ENCODE measurements around the gene SH2D7.

SH2D7 gene

DNA sequence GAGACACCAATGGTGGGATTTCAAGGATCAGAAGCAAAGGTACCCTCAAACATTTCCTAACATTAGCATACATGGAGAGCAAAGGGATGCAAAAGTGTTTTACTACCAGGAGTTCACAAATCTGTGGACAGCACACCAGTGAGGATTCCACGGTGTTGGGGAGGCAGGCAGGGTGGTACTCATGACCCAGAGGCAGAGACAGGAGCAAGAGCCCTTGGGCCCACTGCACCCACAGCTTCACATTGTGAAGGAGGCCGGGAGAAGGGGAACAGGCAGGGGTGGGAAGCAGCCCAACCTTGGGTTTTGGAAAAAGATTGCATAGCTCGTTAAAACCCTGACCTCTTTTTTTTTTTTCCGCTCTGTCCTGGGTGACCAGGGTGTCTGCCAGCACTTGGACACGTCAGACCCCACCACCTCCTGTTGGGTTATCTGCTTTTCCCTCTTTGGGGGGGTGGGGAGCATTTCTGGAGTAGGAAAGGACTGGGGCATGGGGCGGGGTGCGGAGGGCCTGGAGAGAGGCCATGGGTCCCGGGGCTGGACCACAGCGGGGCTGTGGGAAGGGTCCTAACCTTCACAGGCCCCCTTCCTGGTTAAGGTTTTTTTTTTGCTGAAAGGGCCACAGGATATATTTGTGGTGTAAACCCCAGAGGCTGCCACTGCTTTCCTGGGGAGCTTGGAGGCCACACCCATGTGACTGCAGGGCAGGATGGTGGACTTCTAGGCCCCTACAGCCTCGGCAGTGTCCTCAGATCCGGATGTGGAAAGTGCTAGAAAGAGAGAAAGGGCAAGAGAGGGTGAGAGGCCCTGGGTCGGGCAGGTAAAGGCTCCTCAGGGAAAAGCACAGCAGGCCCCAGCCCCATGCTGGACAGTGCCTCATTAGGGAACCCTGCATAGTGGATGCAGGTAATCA, 12.5 kb downstream of the SH2D7 start:
- no peak for DNase-seq (ENCODE audit: low read depth)

DNA sequence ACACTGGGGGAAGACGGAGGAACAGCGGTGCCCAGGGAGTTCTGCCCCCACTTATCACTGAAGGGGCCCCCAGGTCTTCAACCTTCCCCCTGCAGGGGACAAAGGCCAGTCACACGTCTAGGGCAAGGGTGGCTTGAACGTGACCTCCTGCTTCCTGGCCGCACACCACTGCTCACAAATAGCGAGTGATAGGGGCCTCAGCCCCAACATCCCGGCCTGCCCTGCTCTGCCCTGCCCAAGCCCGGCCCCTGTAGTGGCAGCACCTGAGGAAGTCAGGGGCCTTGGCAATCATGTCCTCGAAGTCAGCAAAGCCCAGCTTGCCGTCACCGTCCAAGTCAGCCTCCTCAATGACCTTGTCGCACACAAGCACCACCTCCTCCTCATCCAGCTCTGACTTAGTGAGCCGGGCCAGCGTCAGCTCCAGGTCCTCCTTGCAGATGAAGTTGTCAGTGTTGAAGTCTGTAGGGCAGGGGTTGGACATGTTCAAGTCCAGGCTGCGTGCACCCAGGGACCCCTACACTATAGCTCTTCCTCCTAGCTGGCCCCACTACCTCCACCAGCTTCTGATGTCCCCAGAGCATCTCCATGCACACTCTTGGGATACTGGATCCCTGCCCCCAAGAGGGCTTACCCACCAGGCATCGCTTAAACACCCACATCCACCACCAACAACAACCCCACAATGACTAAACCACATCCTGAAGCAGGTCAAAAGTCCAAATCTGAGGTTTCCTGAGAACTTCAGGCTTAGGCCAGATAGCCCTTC, 13.3 kb downstream of the SH2D7 start:
- DNase-seq (ENCODE audit: low read depth): no peak

DNA sequence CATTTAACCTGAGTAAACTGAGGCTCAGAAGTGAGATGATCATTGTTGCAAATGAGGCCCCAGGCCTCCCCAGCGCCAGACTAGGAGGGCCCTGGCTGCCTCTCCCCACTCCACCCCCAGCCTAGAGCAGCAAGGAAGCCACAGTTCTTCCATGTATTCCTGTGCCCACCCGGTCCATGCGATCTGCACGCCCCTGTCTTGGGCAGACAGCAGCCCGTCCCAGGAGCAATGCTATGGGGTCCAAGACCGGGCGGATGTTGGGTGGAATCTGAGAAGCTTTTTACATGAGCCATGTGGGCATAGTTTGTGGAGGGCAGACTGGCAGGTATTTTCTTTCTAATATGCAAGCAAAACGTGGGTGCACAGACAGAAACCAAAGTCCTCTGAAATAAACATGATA, 15.1 kb downstream of the SH2D7 start:
- no peak for DNase-seq (ENCODE audit: low read depth)

DNA sequence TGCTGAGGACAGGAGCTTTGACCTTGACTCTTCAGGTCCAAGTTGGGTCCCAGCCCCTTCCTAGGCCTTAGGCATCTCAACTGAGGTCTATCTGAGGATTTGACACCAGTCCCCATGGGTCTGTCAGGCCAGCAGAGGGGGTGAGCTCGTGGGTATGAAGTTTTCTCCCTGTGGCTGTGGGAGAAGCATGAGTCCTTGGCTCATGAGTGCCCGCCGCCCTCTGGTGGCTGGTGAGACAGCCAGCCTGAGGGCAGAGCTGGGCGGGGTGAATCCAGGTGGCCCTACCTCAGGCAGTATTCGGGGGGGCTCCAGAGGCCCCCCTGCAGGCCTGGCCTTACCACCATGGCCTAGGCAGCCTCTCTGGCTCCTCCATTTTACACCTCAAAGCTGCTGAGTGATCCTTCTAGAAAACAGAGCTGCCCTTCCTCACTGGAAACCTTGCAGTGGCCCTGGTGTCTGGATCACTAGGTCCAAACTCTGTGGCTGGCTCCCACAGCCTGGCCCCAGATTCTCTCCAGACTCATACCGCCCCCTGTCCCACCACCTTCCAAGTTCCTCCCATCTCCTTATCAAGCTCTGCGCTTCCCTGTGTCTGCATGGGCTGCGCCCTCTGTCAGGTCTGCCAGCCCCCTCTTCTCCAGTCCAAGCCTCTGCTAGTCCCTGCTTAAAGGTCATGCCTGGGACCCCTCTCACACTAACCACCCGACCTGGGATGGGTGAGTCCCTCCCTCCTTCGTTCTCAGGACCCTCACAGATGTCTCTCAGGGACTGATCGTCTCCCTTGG, 16.1 kb downstream of the SH2D7 start:
- peak; percentile 66 for DNase-seq (ENCODE audit: low read depth)

DNA sequence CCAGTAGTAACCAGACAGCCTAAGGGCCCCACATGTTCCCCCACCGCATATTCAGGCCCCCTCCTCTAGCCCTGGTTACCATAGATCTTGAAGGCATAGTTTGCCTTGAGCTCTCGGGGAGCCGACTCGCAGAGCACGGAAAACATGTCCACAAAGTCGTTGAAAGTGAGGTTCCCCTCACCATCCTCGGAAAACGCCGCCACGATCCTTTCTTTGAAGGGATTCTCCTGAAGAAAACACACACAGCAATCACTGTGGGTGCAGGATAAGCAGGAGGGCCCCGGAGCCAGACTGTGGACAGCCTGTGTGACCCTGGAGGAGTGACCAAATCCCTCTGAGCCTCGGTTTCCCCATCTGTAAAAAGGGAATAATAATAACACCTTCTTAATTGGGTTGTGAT, 16.8 kb downstream of the SH2D7 start:
- no peak for DNase-seq (ENCODE audit: low read depth)

DNA sequence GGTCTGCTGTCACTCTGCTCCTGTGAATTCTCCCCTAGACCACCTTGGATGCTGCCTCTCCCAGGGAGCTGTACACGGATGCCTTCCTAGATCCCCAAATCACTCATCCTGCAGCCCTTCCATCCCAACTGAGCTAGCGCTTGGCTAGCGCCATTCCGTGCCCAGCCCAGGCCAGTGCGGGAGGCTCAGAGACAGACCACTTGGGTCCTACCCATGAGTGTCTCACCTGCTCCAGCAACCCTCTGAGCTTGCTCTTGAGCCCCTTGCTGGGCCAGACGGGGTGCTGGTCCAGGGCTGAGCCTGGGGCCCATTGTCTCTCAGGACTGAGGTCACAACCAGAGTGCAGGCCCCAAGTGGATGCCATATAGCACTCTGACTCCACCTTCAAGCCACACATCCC, 17.7 kb downstream of the SH2D7 start:
- DNase-seq (ENCODE audit: low read depth): no peak

DNA sequence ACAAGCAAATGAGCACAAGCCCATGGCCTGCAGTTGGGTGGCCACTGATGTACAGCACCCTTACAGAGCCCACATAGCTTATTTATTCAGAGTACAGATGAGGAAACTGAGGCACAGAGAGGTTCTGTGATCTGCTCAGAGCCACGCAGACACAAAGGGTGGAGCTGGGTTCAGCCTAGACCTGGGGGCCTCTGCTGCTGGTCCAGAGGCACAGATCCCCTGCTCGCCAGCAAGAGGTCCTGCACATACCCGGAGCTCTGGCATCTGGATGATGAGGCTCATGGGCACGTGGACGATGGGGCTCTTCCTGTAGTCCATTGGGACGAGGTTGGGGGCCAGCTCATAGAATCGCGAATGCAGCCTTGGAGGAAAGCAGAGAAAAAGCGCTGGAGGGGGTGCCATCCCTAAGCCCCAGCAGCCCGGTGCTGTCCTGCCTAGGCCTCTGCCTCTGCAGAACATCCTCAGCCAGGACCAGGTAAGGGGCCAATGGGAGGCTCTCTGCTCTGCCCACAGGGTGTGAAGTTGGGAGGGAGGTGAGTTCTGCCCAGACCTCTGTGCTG, 18.6 kb downstream of the SH2D7 start:
- DNase-seq (ENCODE audit: low read depth): no peak

DNA sequence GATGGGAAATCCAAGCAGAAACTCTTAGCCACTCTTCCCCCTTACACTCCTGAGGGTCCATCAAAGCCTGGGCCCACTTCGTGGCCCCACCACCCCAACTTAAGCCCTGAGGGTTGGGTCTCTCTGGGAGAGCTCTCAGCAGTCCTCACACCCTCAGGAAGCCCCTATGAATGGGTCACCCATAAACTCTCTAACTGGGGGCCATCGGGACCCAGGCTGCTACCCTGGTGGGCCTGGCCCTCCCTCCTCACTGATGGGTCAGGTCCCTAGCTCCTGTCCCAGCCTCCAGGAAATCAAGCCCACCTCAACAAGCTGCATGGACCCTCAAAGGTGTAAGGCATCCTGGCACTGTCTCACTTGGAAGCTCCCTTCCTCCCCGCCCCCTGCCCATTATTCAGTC, 19.4 kb downstream of the SH2D7 start:
- DNase-seq (ENCODE audit: low read depth): no peak

DNA sequence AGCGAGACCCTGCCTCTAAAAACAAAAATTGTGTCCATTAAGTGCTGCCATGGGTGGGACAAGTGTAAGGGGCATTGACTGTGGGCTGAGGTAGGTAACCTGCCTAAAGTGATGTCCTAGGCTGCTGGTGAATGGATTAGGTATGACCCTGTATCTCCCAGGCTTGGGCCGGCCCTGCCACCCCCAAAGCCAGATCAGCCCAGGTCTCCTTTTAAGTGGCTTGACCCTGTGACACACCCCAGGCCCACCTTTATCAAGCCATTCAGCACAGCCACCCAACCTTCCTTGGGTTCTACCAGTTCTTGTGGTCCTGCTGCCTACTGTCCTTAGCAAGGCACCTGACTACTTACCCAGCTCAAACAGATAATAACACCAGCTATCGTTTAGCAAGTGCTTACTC, 20.2 kb downstream of the SH2D7 start:
- no peak for DNase-seq (ENCODE audit: low read depth)

DNA sequence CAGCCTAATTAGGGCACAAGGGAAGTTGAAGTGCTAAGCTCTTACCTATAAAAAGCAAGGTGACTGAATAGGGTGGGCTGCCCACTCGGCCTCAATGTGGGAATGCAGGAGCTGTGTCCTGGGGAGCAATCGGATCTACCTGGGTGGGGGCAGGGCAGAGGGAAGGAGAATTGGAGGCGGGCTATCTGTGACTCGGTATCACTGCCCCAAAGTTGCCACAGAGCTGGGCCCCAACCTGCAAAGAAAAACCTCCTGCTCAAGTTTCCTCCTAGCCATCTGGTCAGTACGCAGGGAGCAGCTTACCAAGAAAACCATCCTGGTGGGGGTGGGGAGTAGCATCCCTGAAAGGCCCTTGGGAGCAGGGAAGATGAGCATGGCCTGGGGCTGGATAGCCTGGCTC, 28.2 kb downstream of the SH2D7 start:
- no peak for DNase-seq (ENCODE audit: low read depth)

DNA sequence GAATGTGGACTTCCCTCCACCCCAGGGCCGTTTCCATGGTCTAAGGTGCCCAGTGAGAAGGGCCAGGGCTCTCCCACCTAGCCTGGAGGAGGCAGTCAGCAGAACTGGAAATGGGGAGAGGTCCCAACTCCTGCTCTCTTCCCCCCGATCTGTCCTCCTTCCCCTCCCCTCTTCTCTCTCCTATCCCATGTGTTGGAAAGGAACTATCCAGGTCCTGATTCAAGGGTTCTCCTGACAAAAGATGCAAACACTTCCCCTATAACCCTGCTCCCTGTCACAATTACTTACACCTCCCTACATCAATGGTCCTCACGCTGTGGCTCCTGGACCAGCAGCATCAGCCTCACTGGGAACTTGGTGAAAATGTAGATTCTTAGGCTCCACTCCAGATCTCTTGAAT, 32.9 kb downstream of the SH2D7 start:
- no peak for DNase-seq (ENCODE audit: low read depth)

DNA sequence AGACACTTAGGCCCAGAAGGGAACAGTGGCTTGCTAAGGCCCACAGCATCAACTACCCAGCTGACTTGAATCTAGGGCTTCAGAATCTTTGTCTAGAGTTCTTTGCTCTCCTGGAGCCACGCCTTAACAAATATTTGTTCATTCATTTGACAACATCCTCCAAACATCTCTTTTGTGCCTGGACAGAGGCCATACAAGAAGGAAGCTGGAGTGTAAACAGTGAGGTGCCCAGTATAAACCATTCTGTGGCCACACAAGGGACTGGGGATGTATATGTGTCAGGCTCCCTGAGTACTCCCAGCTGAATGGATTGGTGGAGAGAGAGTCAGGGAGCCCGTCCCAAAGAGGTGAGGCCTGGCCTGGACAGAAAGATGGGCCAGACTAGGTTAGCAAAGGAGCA, 35.5 kb downstream of the SH2D7 start:
- no peak for DNase-seq (ENCODE audit: low read depth)

DNA sequence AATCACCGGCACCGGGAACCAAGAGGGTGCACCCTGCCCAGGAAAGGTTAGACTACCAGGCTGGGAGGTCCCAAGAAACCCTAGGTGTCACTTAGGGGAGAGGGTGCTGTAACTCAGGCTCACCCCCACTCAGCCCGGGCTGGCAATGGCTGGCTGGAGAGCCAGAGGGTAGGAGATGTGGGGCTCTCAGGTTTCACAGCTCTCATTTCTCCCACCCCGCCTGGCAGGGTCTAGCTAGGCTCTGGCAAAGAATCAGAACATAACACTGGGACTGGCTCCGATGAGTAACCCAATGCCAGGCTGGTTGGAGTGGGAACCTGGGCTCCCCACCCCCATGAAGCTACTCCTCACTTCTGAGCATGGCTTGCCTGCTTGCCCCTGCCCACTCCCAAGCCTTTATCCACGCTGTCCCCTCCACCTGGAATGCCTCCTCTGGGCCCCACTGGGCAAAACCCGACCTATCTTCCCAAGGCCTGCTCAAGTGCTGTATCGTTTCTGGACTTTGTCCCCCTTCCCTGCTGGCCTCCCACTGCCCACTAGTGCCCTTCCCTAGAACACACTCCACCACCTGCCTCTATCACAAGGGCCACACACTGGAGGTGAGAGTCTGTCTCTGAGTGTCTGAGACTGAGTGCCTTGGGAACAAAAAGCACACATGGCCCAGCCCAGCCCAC, 36.9 kb downstream of the SH2D7 start:
- no peak for DNase-seq (ENCODE audit: low read depth)

DNA sequence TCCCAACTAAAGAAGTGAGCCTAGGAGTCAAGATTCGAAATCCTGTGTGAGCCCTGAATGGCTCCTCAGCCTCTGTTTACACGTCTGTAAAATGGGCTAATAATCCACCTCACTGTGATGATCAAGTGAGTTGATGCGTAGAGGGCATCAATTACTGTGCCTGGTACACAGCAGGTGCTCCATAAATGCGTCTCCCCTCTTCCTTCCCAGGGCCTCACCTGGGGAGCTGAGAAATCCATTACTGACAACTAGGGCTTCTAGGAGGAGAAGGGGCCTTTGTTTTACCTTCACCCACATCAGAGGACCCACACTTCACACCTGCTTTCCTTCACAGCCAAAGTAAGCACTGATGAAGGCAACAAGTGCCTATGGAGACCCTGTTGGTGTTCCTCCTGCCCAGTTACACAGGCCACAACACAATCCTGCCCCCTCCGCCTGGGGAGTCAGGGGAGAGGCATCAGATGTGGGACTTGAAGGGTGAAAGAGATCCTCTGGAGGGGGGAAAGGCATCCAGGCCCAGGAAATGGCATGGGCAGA, 37.5 kb downstream of the SH2D7 start:
- no peak for DNase-seq (ENCODE audit: low read depth)

DNA sequence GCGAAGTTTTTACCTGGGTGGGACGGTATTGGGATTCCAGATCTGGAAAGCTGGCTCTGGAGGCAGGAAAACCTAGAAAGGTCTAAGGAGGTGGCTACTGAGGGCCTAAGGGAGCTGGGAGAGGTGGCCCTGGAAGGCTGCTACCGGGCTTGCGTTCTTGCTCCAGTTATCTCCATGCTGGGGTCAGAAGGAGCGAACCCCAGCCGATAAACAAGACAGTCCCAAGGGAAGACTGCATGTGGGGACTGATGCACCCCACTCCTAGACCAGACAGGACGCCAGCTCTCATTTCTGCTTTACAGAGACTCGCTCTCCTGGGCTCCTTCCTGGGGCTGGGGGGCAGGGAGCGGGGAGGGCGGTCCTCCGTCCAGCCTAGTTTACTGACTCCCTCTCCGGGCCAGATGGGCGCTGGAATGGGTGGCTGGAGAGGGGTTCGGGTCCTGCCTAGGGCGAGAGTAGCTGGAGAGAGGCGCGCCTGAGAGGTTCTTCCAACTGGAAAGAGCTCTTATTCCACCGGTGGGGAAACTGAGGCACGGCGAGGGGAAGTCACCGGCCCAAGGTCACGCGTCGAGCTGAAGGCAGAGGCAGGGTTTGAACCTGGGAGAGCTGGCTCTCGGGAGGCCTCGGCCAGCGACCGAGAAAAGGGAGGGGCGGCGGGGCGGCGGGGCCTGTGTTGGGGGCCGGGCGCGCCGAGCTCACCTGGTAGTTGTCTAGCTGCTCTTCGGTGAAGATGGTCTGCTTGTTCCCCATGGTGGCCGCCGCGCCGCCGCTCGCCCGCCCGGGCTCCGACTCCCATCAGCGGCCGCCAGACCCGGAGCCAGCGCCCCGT, 38.3 kb downstream of the SH2D7 start:
- no peak for DNase-seq (ENCODE audit: low read depth)

DNA sequence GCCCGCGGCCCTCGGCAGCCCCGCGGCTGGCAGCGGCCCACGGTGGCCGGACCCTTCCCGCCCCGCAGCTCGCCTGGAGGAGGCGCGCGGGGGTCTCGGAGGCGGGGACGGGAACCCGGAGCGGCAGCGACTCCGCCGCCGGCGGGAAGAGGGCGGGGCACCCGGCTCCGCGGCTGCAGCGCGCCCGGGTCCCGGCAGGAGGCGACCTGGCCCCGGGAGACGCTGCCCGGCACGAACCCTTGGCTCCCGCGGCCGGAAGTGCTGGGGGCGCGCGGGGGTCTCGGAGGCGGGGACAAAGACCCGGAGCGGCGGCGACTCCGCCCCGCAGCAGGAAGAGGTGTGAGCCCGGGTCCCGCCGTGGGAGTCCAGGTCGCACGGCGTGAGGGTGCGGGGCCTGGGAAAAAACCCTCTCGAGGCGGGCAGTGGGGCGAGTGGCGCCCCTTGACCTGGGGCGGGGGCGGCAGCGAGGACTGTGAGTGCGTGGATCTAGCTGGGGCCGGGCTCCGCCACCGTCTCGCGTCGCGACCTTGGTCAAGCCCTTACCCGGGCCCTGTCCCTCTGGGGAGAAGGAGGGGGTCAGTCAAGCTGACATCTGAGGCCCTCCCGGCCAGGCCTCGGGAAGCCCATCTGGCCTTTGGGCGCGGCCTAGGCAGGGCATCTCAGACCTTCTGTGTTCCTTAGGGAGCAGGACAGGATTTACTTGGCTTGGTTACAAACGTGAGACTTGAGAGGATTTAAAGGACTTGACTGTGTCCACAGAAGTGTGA, 39.1 kb downstream of the SH2D7 start, which contains the start of gene CIB2:
CIB2 (minus strand) TSS at position 151 of the 767 bp plus-strand sequence. CDS start 230 bp downstream, outside the sequence.
- DNase-seq (ENCODE audit: low read depth): peak; percentile 38

DNA sequence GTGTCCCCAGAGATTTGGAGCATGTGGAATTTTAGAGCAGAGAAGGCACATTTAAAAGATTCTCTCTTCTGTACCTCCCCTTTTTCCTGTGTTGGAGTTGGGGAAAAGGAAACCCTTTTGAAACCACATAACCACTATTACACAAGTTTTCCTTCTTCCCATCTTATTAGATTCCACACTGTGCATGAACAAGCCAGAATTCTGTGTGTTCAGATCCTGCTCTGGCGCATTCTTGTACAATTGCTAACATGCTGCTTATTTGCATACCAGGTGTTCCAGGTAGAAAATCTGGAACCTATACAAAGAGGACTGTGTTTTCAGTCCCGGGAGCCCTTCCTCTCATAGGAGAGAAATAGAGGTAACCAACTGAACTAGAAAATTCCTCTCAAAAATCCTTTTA, 41.4 kb downstream of the SH2D7 start:
- no peak for DNase-seq (ENCODE audit: low read depth)

DNA sequence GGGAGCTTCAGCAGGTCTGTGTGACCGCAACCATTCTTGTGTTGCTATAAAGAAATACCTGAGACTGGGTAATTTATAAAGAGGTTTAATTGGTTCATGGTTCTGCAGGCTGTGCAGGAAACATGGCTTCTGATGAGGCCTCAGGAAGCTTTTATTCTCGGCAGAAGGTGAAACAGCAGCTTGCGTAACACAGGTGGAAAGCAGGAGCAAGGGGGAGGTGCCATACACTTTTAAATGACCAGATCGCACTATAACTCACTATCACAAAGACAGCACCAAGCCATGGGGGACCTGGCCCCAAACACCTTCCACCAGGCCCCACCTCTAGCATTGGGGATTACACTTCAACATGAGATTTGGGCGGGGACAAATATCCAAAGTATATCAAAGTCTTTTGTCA, 47.2 kb downstream of the SH2D7 start:
- no peak for DNase-seq (ENCODE audit: low read depth)

DNA sequence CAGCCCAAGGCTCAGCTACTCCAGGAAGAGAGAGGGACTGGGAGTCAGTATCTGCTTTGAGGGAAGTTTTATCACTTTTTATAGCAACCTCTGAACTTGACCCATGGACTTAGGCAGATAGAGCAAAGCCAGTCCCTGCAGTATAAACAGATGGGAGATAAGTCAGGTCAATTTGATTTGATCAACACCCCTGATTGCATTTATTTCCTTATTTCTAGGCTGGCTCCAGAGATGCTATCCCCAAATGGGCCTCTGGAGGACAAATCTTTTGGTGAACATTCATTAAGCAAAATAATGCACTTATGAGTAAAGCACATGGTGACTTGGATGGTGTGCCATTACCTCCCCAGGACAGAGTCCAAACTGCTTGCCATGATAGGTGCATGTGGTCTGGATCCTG, 47.9 kb downstream of the SH2D7 start:
- DNase-seq (ENCODE audit: low read depth): no peak

DNA sequence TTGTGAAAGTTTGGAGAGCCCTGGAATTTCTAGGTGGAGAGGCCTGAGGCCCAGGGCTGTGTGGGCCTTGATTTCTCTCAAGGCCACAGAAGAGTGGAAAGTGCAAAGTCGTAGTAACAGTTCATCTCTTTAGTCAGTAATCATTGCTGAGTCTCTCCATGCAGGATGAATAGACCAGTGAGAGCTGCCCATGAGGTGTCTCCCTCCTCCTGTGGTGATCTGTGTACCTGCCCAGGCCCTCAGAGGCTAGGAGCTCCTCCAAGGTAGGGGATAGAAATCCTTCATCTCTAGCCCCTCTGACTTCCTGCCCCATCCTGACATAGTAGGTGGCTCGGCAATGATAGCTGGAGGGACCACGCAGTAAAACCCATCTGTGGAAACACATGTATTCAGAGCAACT, 50.0 kb downstream of the SH2D7 start:
- DNase-seq (ENCODE audit: low read depth): no peak

Measured in GM04504 (cell line).